HG02610 (cell line): ENCODE measurements around the gene MYH11.
"Not testable (repeated sequence)": the region's sequence is repeated elsewhere in the genome, so short reads cannot be mapped to it uniquely, and the experiment has no call there.

Source experiments
- ATAC-seq: cut with Tn5 transposase; IDR thresholded peaks from one replicate; pipeline ENCODE4 v1.9.1; 2021; ENCODE audit warnings: mild to moderate bottlenecking, moderate library complexity; ENCODE audit not compliant: unreplicated experiment

MYH11 gene

DNA sequence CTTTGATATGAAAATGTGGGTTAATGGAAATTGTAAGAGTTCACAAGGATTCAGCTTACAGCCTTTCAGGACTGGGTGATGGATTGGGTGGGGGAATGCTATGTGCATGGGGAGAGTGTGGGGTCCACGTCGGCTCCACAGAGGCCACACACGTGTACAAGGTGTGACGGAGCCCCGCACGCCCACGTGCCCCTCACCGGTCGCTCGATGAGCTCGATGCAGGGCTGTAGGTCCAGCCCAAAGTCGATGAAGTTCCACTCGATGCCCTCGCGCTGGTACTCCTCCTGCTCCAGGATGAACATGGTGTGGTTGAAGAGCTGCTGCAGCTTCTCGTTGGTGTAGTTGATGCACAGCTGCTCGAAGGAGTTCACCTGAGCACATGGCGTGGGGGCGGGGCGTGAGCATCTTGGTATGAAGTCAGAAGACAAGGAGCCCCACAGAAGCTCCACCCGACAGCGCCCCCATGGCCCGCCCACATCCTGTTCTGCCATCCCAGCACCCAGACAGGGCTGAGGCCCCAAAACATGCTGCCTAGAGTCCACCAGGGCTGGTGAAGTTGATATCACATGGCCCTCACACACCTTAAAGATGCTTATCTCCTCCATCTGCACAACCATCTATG is 99.1 kb downstream of the MYH11 start:
- no peak for ATAC-seq

DNA sequence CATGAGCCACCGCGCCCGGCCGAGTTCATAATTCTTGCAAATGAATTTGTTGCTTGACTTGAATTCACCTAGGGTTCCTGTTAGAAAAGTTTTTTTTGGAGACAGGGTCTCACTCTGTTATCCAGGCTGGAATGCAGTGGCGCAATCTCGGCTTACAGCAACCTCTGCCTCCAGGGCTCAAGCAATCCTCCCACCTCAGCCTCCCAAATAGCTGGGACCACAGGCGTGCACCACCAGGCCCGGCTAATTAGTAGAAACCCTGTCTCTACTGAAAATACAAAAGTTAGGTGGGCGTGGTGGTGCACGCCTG is 99.8 kb downstream of the MYH11 start:
- no peak for ATAC-seq

DNA sequence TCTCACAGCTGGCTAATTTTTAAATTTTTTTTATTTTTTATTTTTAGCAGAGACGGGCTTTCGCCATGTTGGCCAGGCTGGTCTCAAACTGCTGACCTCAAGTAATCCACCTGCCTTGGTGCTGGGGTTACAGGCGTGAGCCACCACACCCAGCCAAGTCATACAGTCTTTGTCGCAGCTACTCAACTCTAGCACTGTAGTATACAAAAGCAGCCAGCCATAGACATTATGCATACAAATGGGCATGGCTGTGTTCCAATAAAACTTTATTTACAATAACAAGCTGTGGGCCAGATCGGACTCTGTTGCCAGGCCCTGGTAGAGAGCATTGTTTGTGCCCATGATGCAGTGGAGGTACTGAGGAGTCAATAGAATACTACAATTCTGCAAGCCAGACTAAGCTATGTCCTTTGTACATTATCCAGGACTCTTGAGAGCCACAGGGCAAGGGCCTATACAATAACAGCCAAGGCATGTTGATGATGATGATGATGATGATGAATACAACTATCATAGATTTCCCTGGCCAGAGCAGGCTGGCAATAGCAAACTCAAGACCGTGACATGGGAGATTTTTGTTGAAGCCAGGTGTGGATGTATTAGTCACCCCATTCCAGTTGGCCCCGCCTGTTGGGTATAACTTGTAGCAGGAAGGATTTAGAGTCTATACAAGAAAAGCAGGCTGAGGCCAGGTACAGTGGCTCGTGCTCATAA is 101.8 kb downstream of the MYH11 start:
- no peak for ATAC-seq

DNA sequence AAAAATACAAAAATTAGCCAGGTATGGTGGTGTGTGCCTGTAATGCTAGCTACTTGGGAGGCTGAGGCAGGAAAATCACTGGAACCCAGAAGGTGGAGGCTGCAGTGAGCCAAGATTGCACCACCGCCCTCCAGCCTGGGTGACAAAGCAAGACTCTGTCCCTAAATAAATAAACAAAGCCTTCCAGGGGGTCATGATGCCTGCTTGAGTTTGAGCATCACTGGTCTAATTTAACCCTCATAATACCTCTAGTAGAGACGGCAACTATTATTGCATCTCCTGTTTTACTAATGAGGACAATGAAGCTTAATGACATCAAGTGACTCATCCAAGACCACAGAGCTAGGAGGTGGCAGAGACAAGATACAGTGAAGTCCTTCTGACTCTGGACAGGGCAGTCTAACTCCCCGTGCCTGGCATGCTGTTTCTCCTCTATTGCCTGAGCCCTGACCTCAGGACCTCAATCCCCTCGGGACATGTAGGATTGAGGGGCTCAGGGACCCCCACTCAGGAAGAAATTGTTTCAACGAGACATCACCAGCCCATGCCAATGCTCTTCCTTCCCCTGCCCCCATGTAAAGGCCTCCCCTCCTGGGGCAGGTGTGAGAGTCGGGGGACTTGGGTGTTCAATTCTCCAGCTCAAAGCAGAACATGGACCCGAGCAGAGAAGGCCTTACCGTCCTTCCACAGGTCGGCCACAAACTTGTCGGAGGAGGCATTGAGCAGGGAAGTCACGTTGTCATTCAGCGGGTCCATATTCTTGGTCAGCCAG is 103.9 kb downstream of the MYH11 start:
- no peak for ATAC-seq

DNA sequence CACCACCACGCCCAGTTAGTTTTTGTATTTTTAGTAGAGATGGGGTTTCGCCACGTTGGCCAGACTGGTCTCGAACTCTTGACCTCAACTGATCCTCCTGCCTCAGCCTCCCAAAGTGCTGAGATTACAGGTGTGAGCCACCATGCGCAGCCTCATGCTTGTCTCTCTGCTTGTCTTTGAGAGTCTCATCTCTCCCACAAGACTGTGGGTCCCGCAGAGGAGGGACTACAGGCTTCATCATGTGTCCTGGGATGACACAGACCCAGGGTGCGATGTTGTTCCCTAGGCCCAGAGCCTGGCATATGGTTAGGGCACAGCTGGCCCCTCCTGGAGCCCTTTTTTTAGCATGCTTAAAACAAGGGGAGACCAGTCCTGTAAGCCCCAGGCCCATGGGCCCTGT is 104.9 kb downstream of the MYH11 start:
- ATAC-seq: no peak

GRCh38 chr16:15749985-15750384 is 106.8 kb downstream of the MYH11 start:
- ATAC-seq: no peak

DNA sequence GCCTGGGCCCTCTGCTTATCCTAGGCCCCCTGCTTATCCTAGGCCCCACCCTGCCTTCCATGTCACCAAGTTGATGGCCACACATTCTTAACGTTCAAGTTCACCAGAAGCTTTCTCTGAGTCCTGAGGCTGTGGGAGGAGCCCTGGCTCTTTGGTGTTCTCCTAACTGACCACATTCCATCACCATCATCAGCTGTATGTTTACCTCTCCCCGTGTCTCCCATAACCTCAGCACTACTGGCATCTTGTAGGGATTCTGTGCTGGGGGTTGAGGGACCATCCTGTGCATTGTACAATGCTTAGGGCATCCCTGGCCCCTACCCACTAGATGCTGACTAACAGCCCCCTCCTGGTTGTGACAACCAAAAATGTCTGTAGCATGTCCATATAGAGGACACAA is 107.5 kb downstream of the MYH11 start:
- no peak for ATAC-seq

- no peak for ATAC-seq
These were observed 108.2 kb downstream of the MYH11 start for GRCh38 chr16:15748654-15749053.

DNA sequence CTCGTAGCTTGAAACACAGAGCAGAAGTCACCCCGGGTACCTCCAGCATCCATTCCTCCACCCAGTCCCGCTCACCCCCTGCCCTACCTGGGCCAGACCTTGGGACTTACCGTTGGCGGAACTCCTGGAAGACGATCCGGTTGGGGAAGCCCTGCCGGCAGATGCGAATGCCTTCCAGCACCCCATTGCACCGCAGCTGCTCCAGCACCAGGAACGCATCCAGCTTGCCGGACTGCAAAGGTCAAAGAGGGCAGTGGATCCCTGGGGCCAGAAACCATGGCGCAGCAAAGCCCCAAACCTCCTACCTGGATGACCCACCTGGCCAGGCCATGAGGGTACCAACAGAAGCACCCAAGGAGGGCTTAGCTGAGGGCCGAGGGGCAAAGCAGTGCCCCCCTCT is 108.9 kb downstream of the MYH11 start:
- ATAC-seq: no peak

DNA sequence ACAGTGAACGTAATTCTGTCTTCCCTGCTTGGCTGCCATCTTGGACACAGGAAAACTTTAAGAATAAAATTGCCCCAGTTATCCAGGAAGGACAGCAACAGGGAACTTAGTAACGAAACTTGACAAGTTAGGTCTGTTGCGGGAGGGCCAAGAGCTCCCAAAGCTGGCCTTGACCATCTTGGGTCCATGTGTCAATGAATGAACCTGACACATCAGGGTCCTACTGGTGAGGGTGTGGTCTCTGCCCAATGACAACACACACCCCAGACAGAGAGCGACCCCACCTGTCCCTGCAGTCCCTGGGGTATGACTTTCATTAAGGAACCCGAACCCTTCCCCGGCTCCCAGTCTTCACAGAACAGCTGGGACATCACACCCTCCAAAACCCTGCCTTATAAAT is 110.5 kb downstream of the MYH11 start:
- no peak for ATAC-seq

GRCh38 chr16:15743657-15744056 is 113.2 kb downstream of the MYH11 start:
- ATAC-seq: no peak

DNA sequence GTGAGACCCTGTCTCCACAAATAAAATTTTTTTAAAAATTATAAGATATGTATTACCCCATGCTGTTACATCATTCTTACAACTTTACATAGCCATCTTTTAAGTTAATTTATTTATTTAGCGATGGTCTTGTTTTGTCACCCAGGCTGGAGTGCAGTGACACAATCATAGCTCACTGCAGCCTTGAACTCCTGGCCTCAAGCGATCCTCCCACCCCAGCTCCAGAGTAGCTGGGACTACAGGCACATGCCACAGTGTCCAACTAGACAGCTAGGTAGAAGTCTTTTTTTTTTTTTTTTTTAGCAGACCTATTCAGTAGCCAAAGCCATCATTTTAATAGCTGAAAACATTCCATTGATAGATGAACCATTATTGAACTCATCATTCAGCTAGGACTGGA is 114.1 kb downstream of the MYH11 start:
- ATAC-seq: no peak

DNA sequence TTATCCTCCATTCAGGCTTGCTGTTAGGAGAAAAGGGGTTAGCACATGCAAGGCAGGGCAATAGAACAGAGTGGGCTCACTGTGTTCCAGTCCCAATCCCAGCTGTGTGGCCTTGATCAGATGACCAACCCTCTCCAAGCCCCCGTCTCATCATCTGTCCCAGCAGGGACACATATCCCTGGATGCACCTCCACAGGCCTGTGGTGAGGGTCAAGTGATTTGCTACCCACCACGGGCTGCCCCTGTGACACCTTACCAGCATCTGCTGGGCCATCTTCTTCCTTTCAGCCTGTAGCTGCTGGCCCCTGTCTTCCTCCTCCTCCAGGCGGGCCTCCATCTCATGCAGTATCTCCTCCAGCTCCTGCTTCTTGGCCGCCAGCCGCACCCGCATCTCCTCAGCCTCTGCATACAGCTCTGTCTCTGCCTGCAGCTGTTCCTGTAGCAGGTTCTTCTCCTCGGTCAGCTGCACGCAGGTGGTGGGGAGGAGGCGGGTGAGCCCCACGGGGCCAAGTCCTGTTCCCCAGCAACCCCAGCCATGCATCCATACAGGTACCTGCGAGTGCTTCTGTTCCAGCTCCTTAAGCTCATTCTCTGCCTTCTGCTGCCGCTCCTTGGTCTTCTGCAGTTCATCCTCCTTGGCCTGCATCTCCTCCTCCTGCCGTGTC is 115.5 kb downstream of the MYH11 start:
- ATAC-seq: no peak

DNA sequence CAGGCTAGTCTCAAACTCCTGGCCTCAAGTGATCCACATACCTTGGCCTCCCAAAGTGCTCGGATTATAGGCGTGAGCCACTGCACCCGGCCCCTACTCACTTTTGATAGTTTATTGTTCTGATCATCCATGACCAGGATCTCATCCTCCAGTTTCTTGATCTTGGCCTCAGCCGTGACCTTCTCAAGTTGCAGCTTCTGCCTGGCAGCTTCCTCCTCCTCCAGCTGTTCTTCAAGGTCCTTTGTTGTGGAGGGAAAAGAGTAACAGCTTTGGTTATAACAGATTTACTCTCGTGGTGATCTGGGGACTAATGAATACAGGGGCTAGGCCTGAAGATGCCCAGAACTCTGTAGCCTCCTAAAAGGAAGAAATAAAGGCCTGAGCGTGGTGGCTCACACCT is 116.9 kb downstream of the MYH11 start:
- no peak for ATAC-seq

DNA sequence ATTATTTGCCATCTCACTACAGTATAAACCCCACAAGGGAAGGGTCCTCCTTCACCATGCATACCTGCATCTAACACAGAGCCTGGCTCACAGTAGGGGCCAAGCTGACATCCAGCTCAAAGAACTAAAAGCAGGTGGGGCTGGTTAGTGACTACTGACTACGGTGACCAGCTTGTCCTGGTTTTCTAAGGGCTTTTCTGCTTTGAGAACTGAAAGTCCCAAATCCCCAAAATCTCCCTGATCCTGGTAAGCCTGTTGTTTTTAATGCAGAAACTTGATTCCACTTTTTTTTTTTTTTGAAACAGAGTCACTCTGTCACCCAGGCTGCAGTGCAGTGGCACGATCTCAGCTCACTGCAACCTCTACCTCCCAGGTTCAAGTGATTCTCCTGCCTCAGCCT is 117.4 kb downstream of the MYH11 start:
- ATAC-seq: no peak

- no peak for ATAC-seq
These were observed 119.6 kb downstream of the MYH11 start for GRCh38 chr16:15737140-15737644.

DNA sequence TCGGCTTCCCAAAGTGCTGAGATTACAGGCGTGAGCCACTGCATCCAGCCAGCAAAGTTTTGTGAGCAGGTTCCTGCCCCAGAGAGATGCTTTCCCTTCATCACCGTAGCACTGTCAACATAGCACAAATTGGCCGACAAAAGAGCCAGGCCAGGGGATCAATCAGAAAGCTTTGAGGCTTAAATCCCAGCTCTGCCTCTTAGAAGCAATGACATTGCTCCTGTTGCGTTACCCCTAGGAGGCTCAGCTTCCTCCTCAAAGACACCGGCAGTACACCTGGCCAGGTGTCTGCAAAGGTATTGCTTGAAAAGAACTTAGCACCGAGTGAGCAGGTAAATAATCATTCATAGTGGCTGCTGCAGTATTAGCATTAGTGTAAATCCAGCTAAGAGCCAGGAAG is 120.3 kb downstream of the MYH11 start:
- ATAC-seq: no peak

GRCh38 chr16:15735610-15736009 is 121.2 kb downstream of the MYH11 start:
- ATAC-seq: no peak

- no peak for ATAC-seq
These were observed 124.4 kb downstream of the MYH11 start for GRCh38 chr16:15732416-15732815.

DNA sequence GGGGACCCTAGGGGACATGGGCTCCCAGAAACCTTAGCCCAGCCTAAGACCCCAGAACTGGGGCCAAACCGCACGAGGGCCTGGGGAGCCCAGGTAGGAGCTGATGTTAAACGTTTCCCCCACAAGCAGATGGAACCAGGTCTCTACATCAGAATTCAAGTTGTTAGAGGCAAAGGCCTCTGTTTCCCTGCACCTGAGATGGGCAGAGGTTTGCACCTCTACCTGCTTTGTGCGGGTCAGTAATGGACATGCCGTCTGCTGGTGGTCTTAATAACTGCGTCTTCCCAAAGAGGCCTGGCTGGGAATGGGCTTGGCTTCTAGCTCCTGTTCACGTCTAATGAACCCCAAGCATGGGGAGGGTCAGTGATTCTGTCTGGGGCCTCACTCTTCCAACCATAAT is 127.7 kb downstream of the MYH11 start:
- no peak for ATAC-seq

GRCh38 chr16:15727697-15728096 is 129.1 kb downstream of the MYH11 start:
- not testable (repeated sequence) for ATAC-seq

GRCh38 chr16:15726715-15727114 is 130.1 kb downstream of the MYH11 start:
- no peak for ATAC-seq
